Skin epidermis (tissue), 12 donors: ENCODE measurements around the gene KSR2.

ENCODE experiments used
- H3K27ac ChIP-seq, 21 experiments: fragments of 200-600 bp; sonication (generic) in 11 of 21; one replicate each; pipeline ENCODE4 v1.5.0; 2020; ENCODE audit warnings: mild to moderate bottlenecking in 3 of 21, inconsistent platforms in 2 of 21, moderate library complexity in 2 of 21
- H3K4me3 ChIP-seq, 7 experiments: fragments of 200-600 bp; sonication (generic) in 2 of 7; one replicate each; pipeline ENCODE4 v1.5.0; 2020; ENCODE audit warnings: inconsistent platforms in 2 of 7, mild to moderate bottlenecking in 2 of 7, moderate library complexity in 1 of 7

The KSR2 gene

GRCh38 chr12:117724543-117724942 lies 244.2 kb downstream of the KSR2 start:
- no peak overlapping the region for H3K4me3 ChIP-seq
- H3K27ac ChIP-seq = peak overlapping the region in 1 of 21 experiments; percentile 48

DNA sequence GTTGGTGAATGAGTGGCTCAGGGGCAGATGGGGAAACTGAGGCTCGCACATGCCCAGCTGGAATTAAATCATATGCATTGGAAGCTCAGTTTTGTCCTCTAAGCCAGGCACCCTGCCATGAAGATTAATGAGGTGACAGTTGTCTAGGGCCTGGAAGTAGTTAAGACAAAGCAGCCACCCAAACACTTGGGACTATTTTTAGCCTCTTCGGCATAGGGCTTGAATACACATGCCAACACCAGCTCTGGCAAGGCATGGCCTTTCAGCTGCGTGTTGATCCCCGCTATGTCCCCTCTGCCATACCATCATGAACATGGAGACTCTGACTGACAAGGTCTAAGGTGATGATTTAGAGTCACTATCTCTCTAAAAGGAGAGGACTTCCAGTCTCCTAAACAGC lies 250.2 kb downstream of the KSR2 start:
- Histone ChIP-seq H3K27ac (peak overlapping the region in 1 of 21 experiments; percentile 4), H3K4me3 (no peak overlapping the region)

DNA sequence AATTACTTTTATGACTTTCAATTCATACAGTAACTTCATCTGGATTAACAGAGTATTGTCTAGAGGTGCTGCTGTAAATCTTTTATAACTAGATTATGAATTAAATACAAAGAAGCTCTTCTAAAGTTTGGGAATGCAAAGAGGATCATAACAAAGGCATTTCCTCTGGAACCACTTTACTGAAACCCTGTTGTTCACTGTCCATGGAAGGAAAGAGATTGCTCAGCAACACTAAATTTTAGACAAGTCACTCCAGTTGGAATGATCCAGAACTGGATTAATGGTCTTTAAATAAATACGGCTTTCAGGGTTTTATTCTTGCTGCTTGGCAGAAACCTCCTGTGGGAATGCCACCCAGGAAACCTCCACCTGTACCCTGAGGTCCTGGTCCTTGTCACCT lies 250.6 kb downstream of the KSR2 start:
- peak overlapping the region in 2 of 21 experiments; percentile 4 to 56 for H3K27ac ChIP-seq
- no peak overlapping the region for H3K4me3 ChIP-seq

- Histone ChIP-seq H3K4me3 (no peak overlapping the region), H3K27ac (no peak overlapping the region)
These were observed 254.6 kb downstream of the KSR2 start for GRCh38 chr12:117714203-117714602.

DNA sequence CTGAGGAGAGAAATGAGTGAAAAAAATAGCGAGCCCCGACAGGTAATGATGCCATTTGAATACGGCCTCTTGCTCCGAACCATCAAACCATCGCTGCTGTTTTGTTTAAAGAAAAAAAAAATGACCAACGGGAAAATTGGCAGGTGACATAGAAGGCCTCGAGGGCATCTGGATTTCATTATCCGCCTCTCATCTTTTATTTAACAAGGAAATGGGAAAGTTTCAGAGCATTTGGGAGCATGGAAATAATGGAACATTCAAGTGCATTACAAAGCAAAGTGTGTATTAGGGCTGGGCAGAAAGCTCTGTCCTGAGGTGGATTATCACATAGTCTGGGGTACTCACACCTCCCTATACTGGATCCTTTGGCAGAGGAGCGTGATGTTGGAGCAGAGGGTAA lies 258.7 kb downstream of the KSR2 start:
- Histone ChIP-seq H3K27ac (no peak overlapping the region), H3K4me3 (no peak overlapping the region)

DNA sequence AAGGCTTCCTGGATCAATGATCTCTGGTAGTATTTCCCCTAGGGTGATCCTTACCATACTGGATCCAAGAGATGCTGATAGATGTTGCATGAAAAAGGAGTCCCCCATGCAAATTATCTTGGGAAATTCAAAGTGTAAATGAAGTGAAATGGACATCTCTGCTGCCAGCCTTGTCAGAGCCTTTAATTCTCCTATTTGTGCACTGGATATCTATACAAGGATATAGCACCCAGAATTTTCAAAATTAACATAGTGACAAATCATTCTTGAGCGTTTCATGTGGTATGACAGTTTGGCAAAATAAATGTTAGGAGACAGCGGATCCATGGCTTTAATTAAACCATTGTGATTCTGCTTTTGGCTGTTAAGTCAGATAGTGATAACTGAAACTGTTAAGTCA lies 260.9 kb downstream of the KSR2 start:
- H3K4me3 ChIP-seq = no peak overlapping the region
- H3K27ac ChIP-seq = no peak overlapping the region

DNA sequence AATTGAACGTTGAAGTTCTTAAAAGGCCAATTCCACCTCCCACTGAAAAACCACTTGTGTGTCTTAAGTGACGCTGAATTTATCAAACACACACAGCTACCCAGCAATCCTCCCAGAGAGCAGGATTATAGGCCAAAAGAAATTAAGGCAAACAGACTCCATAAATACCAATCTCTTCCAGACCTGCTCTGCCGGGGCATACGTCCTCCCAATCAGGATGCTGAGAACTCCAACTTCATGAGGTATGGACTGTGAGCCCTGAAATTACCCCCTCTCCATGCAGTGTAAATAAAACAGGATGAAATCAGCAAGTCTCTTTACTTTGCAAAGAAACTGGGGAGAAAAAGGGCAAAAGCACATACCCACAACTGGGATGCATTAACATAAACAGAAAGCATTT lies 265.2 kb downstream of the KSR2 start:
- no peak overlapping the region for H3K4me3 ChIP-seq
- H3K27ac ChIP-seq = no peak overlapping the region

DNA sequence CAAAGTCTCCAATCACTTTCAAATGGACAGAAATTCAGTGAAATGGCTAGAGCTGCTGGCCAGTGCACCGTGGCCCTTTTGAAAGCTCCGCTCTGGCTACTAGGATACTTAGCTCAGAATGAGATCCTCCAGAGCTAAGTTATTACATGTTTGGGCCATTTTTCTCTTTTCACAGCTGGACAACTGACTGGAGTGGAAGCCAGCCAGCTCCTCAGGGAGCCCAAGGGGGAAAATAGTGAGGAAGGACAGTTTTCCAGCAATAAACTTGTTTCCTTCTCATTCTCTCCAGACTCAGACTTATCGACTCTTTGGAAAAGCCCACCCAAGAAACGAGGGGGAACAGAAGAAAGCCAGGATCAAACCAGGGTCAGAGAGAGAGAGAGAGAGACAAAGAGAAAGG lies 266.0 kb downstream of the KSR2 start:
- H3K27ac ChIP-seq = no peak overlapping the region

GRCh38 chr12:117699575-117699974 lies 269.2 kb downstream of the KSR2 start:
- Histone ChIP-seq H3K27ac (no peak overlapping the region), H3K4me3 (no peak overlapping the region)

More for the DNA sequence above, 266.0 kb downstream of the KSR2 start:
- no peak overlapping the region for H3K4me3 ChIP-seq

DNA sequence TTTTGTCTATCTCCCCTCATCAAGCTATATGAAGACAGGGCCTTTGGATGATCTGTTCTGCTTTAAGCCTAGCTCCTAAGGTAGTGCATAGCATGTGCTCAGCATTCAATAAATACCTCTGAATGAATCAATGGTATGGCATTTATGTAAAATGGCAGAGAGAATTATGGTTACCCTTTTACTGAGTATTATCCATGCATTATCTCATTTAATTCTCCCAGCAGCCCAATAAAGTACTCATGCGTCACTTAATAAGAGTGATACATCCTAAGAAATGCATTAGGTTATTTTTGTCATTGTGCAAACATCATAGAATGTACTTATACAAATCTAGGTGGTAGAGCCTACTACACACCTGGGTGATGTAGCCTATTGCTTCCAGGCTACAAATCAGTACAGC lies 269.7 kb downstream of the KSR2 start:
- Histone ChIP-seq H3K4me3 (no peak overlapping the region), H3K27ac (no peak overlapping the region)

DNA sequence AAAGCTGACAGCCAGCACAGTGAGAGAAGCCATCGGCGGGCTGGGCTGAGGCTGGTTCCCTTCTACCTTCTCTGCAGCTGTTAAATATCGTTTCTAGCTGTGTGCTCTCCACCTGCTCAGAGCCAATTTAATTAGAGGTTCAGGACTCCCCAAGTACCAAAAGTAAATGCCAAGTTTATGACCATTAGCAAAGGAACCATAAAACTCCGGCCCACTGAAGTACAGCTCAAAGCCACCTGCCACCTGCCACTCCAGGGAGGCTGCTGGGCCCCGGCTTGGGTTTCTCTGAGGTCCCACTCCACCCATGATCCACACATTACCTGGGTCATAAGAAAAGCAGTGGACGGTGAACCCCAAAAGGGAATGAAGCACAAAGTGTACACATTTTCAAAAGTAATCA lies 272.8 kb downstream of the KSR2 start:
- H3K4me3 ChIP-seq = no peak overlapping the region
- no peak overlapping the region for H3K27ac ChIP-seq

- H3K27ac ChIP-seq = no peak overlapping the region
- no peak overlapping the region for H3K4me3 ChIP-seq
These were observed 276.3 kb downstream of the KSR2 start for GRCh38 chr12:117692512-117692911.

DNA sequence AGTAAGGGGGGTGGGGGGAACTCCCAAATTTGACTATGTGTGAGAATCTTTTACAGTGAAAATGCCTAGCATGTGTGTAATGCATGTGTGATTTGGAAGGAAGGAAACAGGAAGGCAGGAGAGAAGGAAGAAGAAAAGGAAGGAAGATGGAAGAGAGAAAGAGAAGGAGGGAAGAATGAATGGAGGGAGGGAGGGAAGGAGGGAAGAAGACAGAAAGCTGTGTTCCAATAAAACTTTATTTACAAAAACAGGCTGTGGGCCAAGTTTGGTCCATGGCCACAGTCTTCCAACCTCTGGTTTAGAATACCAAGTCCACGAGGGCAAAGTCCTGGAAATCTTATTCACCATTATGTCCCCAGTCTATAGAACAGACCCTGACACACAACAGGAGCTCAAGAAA lies 278.9 kb downstream of the KSR2 start:
- no peak overlapping the region for H3K4me3 ChIP-seq
- H3K27ac ChIP-seq = no peak overlapping the region

- Histone ChIP-seq H3K27ac (peak overlapping the region in 1 of 21 experiments; percentile 81), H3K4me3 (no peak overlapping the region)
These were observed 280.3 kb downstream of the KSR2 start for GRCh38 chr12:117688446-117688845.

GRCh38 chr12:117686911-117687377 lies 281.8 kb downstream of the KSR2 start:
- Histone ChIP-seq H3K27ac (peak overlapping the region in 7 of 21 experiments; percentile 34 to 81 (median 67)), H3K4me3 (no peak overlapping the region)

DNA sequence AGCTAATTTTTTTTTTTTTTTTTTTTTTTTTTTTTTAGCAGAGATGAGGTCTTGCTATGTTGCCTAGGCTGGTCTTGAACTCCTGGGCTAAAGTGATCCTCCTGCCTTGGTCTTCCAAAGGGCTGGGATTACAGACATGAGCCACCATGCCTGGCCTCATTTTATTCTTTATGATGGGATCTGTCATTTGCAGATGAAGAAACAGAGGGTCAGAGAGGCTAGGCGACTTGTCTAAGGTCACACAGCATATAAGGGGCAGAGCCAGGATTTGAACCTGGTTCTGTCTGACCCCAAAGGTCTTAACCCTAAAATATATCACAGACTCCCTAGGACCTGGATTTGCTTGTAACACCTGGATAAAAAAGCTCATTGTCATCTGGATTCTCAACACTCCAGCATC lies 282.6 kb downstream of the KSR2 start:
- peak overlapping the region in 7 of 21 experiments; percentile 22 to 81 (median 67) for H3K27ac ChIP-seq
- no peak overlapping the region for H3K4me3 ChIP-seq

GRCh38 chr12:117685110-117685926 lies 283.5 kb downstream of the KSR2 start:
- peak overlapping the region in 9 of 21 experiments; percentile 9 to 81 (median 70) for H3K27ac ChIP-seq
- H3K4me3 ChIP-seq = no peak overlapping the region

DNA sequence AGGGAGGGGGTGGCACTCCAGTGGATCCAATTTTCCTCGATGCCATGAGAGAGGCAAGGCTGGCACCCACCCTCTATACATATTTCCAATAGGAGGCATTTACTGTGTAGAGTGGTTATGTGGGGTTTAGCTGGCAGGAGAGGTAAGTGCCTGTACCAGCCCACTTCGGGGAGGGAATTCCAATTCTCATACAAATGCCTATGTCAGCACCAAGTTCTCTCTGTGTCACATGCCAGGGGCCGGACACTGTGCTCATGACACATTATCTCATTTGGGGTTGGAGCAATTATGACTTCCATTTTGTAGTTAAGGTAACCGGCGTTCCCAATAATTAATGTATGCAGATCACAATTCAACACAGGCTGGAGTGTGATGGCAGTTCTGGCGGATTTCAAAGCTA lies 284.3 kb downstream of the KSR2 start:
- Histone ChIP-seq H3K27ac (peak overlapping the region in 8 of 21 experiments; percentile 7 to 81 (median 58)), H3K4me3 (no peak overlapping the region)

GRCh38 chr12:117680312-117680711 lies 288.5 kb downstream of the KSR2 start:
- H3K4me3 ChIP-seq = no peak overlapping the region
- peak overlapping the region in 1 of 21 experiments; percentile 39 for H3K27ac ChIP-seq

DNA sequence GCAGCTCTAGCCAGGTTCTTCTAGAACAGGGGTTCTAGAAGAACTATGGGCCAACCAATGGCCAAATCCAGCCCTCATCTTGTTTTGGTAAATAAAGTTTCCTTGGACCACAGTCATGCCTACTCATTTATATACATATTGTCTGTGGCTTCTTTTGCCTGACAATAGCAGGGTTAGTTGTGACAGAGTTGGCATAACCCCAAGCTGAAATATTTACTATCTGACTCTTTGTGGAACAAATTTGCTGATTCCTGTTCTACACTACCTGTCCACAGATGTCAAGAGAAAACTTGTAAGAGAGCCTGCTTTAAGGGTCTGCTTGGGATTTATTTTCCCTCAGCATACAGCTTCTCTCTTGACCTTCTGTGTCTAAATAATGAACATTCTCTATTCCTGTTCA lies 289.0 kb downstream of the KSR2 start:
- peak overlapping the region in 1 of 21 experiments; percentile 39 for H3K27ac ChIP-seq
- H3K4me3 ChIP-seq = no peak overlapping the region

GRCh38 chr12:117674763-117675162 lies 294.0 kb downstream of the KSR2 start:
- Histone ChIP-seq H3K27ac (no peak overlapping the region), H3K4me3 (no peak overlapping the region)

- H3K27ac ChIP-seq = no peak overlapping the region
- no peak overlapping the region for H3K4me3 ChIP-seq
These were observed 294.5 kb downstream of the KSR2 start for GRCh38 chr12:117674313-117674712.
